ENCODE data around the gene FAM210A. TPM values are rescaled to one million over a fixed set of nuclear protein-coding genes. Genes with fewer than 3 reads are reported as not detected.

FAM210A gene
- total RNA-seq, 1 experiment from 2014 or later = 52.7 TPM

DNA sequence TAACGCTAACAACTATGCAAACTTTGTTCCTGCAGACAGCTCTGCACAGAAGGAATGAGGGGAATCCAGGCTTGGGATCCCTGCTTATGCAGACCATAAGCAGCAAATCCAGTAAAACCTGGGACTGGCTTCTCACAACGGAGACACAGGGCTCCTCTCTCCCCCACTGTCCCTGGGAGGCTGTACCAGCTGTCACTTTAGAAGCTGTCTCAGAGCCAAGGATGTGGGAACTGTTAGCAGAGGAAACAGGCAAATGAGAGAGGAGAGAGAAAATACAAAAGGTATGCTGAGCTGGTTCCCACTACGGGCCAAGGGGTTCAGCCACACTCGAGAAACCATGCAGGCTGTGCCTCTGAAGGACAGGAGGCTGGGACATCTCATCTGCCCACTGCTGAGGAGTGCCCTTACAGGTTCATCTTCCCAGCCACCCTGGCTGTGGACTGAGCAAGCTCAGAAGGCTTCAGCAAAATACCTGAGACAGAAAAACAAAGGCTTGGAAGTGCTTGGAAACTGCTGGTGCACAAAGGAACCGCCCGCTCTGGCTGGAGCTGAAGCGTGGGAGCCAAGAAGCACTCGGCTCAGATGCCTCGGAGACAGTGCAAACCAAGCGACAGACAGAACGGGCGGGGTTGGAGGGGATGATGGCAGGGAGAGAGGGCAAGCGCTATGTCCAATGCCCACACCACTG lies 72.5 kb downstream of the FAM210A start:
- intact Hi-C loops (cut with micrococcal nuclease) = no loop called here
- H4K20me1 ChIP-seq (ENCODE audit: low read length) = no peaks in the 10 kb centered on the region
- TF ChIP-seq EZH2 (IDR thresholded peaks at IDR 0.05; ENCODE audit: low read length, unreplicated experiment) (no peak), EZH2phosphoT487 (IDR thresholded peaks at IDR 0.05; ENCODE audit: borderline replicate concordance, low read length) (no peak)
- TF ChIP-seq, protein P1, sequence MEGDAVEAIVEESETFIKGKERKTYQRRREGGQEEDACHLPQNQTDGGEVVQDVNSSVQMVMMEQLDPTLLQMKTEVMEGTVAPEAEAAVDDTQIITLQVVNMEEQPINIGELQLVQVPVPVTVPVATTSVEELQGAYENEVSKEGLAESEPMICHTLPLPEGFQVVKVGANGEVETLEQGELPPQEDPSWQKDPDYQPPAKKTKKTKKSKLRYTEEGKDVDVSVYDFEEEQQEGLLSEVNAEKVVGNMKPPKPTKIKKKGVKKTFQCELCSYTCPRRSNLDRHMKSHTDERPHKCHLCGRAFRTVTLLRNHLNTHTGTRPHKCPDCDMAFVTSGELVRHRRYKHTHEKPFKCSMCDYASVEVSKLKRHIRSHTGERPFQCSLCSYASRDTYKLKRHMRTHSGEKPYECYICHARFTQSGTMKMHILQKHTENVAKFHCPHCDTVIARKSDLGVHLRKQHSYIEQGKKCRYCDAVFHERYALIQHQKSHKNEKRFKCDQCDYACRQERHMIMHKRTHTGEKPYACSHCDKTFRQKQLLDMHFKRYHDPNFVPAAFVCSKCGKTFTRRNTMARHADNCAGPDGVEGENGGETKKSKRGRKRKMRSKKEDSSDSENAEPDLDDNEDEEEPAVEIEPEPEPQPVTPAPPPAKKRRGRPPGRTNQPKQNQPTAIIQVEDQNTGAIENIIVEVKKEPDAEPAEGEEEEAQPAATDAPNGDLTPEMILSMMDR (conservative IDR thresholded peaks at IDR 0.05; ENCODE audit: low read depth, low read length) = no peak
- ATAC-seq (no peak), DNase-seq (no peak)
- H3K4me1 ChIP-seq (ENCODE audit: insufficient read depth, low read length) = no peaks in the 10 kb centered on the region
- no peaks in the 10 kb centered on the region for H3K9me3 ChIP-seq (ENCODE audit: low read length)
- H3F3A ChIP-seq (ENCODE audit: low read length, unreplicated experiment) = no peaks in the 10 kb centered on the region
- no TSS peak for BruUV-seq (replicated peaks)
- no peaks in the 10 kb centered on the region for H3K79me2 ChIP-seq (ENCODE audit: low read length)
- ChIA-PET POLR2A (ENCODE audit: unreplicated experiment) (no interaction called here), CTCF (no interaction called here)
- H3K27me3 ChIP-seq (ENCODE audit: low read length) = no peaks in the 10 kb centered on the region
- H3K4me2 ChIP-seq (ENCODE audit: low read length) = no peak overlapping the region
- no peak overlapping the region for H3K9ac ChIP-seq (ENCODE audit: low read length)
- no peaks in the 10 kb centered on the region for H3K9me2 ChIP-seq (replicated peaks; ENCODE audit: low read length)
- no peak overlapping the region for H2AFZ ChIP-seq (ENCODE audit: low read length)
- H3K4me3 ChIP-seq (ENCODE audit: low read length) = no peak overlapping the region
- no peaks in the 10 kb centered on the region for H3K36me3 ChIP-seq (ENCODE audit: low read depth, low read length)
- no peak overlapping the region for H3K27ac ChIP-seq (ENCODE audit: low read length)

DNA sequence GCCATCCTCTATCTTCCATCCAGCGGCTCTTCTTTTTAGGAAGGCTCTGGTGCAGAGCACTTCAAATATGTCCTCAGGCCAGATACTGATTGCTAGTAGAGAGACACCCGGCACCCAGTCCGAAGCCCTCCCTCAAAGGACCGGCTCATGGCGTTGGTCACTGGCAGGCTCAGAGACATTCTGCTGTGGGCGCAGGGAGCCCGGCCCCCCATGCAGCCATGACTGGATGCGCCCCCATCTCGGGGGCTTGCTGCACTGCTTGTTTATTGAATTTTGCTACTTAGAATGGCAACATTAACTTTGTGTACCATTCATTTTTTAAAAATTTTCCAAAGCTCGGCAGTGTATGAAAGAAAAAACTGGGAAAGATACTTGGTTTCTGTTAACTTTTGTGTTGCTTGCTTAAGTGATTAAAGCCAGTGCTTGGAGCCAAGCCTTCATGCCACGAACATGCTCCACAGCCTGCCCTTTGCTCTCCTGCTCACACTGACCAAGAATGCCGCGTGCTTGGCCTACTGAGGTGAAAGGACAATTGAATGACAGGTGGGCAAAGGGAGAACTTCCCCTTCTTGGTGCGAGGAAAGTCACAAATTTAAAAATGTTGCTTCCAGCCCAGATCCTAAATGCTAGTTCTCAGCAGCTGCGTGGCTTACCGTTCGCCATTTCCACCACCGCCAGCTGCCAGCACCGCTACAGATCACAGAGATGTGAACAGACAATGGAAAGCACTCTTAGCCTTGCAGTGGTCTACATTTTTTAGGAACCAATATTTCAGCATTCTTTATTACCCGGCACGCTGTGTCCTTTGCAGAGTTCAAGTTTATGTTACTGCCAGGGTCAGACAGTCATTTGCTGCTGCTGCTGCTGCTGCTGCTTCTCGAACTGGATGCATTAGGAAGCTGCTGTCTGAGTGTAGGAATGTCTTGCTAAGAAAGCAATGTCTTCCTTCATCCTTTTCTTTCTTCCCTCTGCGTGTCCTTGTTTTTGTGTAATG lies 76.7 kb downstream of the FAM210A start:
- Histone ChIP-seq H4K20me1 (ENCODE audit: low read length) (no peaks in the 10 kb centered on the region), H3K4me1 (ENCODE audit: insufficient read depth, low read length) (no peaks in the 10 kb centered on the region), H2AFZ (ENCODE audit: low read length) (no peak overlapping the region), H3K4me3 (ENCODE audit: low read length) (no peak overlapping the region), H3K9ac (ENCODE audit: low read length) (no peak overlapping the region), H3K36me3 (ENCODE audit: low read depth, low read length) (no peaks in the 10 kb centered on the region), H3K27me3 (ENCODE audit: low read length) (no peaks in the 10 kb centered on the region), H3F3A (ENCODE audit: low read length, unreplicated experiment) (no peaks in the 10 kb centered on the region), H3K9me3 (ENCODE audit: low read length) (no peaks in the 10 kb centered on the region), H3K27ac (ENCODE audit: low read length) (no peak overlapping the region), H3K79me2 (ENCODE audit: low read length) (no peaks in the 10 kb centered on the region), H3K9me2 (replicated peaks; ENCODE audit: low read length) (no peaks in the 10 kb centered on the region), H3K4me2 (ENCODE audit: low read length) (no peak overlapping the region)
- intact Hi-C loops (cut with micrococcal nuclease) = no loop called here
- TF ChIP-seq EZH2 (IDR thresholded peaks at IDR 0.05; ENCODE audit: low read length, unreplicated experiment) (no peak), EZH2phosphoT487 (IDR thresholded peaks at IDR 0.05; ENCODE audit: borderline replicate concordance, low read length) (no peak)
- TF ChIP-seq, protein P1 (conservative IDR thresholded peaks at IDR 0.05; ENCODE audit: low read depth, low read length) = no peak
- DNase-seq = no peak
- ChIA-PET POLR2A (ENCODE audit: unreplicated experiment) (no interaction called here), CTCF (no interaction called here)
- no peak for ATAC-seq
- BruUV-seq (replicated peaks) = no TSS peak
